GM12872 (cell line): ENCODE data around the gene AGBL1.

Experiments
- TF ChIP-seq, protein P1 (sequence below): IDR thresholded peaks from 3 replicates; pipeline ENCODE4 v1.5.1; 2011; ENCODE audit warnings: low read depth, mild to moderate bottlenecking, low read length, moderate library complexity; ENCODE audit not compliant: insufficient read depth

Gene AGBL1

DNA sequence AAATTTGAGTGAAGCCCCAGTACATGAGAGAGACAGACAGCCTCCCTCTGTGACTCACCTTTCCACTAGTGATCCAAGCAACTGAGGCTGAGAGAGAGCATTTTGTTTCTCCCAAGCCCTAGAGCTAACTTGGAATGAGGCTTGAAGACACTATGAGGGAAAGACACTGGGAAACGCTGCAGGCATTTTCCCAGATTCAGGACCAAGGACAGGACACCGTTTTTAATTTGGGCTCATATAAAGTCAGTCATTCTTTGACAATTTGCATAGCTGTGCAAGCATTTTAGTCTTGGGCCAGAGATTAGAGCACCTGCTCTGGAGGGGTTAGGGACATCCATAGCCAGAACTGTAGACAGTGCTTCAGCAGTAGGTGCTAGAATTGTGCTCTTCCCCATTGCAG, 249.0 kb downstream of the AGBL1 start:
- TF ChIP-seq, protein P1, sequence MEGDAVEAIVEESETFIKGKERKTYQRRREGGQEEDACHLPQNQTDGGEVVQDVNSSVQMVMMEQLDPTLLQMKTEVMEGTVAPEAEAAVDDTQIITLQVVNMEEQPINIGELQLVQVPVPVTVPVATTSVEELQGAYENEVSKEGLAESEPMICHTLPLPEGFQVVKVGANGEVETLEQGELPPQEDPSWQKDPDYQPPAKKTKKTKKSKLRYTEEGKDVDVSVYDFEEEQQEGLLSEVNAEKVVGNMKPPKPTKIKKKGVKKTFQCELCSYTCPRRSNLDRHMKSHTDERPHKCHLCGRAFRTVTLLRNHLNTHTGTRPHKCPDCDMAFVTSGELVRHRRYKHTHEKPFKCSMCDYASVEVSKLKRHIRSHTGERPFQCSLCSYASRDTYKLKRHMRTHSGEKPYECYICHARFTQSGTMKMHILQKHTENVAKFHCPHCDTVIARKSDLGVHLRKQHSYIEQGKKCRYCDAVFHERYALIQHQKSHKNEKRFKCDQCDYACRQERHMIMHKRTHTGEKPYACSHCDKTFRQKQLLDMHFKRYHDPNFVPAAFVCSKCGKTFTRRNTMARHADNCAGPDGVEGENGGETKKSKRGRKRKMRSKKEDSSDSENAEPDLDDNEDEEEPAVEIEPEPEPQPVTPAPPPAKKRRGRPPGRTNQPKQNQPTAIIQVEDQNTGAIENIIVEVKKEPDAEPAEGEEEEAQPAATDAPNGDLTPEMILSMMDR: no peak

DNA sequence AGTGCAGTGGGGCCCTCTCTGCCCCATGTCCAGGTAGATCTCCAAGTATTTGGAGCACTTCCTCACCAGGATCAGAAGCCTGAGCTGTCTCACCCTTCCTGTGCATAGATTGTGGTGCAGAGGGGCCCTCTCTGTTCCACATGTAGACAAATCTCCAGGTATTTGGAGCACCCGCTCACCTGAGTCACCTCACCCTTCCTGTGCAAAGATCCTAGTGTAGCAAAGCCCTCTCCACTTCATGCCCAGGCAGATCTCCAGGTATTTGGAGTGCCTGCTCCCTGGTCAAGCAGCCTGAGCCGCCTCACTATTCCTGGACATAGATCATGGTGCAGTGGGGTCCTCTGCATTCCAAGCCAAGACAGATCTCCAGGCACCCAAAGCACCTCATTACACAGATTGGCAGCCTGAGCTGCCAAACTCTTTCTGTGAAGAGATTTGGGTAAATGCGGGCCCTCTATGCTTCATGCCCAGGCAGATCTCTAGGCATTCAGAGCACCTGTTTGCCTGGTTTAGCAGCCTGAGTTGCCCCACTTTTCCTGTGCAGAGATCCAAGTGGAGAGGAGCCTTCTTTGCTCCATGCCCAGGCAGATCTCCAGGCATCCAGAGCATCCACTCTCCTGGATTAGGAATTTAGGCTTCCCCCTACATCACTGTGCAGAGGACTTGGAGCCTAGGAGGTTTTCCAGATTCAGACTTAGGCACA, 249.8 kb downstream of the AGBL1 start:
- TF ChIP-seq, protein P1: no peak

- TF ChIP-seq, protein P1: no peak
Measured at GRCh38 chr15:86333819-86334218, 254.1 kb downstream of the AGBL1 start.

DNA sequence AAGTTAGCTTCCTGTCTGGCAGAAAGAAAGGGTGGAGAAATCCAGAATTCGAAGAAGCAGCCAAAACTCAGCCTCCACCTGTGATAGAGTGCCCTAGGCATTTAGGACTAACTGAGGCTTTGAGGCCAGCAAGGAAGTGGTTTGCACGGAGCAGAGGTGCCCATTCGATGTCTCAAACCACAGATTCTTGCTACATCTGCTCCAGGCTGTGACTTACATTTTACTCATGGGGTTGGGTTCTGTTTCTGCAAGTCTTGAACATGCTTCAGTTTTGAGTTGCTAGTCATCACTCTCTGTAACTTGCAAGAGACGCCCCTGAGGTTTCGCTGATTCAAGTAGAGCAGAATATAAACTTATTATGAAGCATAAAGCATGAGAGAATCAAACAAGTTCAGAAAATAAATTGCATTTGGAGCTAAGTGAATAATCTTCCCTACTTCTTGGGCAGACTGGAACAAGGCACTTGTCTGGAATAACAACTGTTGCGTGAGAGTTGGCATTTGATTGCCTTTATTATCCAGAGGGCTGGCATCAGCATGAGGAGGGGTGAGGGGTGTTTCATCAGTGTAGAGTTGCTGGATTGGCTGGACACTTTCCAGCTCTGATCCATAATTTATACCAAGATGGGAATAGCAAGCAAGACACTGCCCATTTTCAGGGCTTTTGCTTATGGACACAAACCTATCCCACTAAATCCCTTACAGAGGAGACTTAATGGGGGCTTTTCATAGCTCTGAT, 256.5 kb downstream of the AGBL1 start:
- TF ChIP-seq, protein P1: no peak

DNA sequence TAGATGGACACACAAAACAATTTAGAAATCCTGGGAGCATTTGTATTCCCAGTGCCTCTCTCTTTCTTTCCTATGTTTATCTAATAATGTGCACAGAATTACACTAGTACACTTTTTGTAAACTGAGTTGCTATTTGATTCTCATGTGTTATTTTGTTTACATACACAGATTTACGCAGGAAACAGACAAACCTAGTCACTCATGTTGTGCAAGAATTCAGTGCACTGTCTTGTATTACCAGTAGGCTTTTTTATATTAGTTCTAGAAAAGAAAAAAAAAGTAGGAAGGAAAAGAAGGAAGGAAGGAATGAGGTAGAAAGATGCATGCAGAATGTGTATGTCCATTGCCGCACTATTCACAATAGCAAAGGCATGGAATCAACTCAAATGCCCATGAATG, 257.4 kb downstream of the AGBL1 start:
- TF ChIP-seq, protein P1: no peak

DNA sequence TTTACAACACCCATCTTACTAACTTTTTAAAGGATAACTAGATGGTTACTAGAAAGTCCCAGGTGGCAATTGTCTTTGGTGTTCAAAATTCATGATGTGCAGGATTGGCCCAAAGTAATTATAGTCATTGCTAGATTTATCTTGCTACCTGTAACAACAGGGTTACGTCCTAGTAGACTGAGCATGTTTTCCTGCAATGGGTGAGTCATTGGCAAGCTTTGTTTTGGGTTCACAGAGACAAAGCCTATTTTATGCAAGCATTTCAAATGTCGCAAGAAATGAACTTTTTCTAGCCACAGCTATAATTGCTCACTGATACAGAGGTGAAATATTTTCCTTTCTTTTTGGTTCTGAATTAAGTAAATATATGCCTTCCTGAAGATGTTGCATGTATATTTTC, 267.6 kb downstream of the AGBL1 start:
- TF ChIP-seq, protein P1: no peak

DNA sequence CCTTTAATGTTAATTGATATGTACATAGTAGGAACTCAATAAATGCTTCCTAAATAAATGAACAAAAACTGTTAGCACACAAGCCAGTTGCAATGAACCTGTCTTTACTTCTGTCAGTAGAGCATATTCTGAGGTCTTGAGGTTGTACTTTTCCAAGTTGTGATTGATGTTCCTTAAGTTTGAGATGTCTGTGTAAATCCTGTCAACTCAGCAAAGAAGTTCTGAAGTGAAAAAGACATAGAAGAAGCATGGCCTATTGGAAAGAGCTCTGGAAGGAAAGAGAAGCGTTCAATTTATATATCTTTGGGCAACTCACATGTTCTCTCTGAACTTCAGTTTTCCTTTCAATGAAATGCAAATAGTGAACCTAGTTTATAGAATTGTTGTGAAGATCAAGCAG, 269.9 kb downstream of the AGBL1 start:
- TF ChIP-seq, protein P1: no peak
